HG02840 (cell line): ENCODE results near the gene DCAF6.

Experiments used
- ATAC-seq: cut with Tn5 transposase; IDR thresholded peaks from one replicate; pipeline ENCODE4 v1.9.1; 2021; ENCODE audit warnings: mild to moderate bottlenecking, moderate library complexity, moderate number of reproducible peaks; ENCODE audit not compliant: unreplicated experiment, low FRiP score

DCAF6 gene

GRCh38 chr1:167955915-167956314 lies 19.4 kb downstream of the DCAF6 start:
- no peak for ATAC-seq

DNA sequence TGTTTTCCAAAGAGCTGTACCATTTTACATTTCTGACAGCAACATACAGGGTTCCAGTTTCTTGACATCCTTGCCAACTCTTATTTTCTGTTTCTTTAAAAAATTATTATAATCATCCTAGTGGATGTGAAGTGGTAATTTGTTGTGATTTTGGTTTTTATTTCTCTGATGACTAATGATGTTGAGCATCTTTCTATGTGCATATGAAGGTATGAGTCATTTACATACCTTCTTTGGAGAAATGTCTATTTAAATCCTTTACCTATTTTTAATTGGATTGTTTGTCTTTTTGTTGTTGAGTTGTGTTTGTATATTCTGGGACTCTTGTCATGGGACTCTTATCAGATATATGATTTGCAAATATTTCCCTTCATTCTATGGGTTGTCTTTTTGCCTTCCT lies 21.2 kb downstream of the DCAF6 start:
- no peak for ATAC-seq

DNA sequence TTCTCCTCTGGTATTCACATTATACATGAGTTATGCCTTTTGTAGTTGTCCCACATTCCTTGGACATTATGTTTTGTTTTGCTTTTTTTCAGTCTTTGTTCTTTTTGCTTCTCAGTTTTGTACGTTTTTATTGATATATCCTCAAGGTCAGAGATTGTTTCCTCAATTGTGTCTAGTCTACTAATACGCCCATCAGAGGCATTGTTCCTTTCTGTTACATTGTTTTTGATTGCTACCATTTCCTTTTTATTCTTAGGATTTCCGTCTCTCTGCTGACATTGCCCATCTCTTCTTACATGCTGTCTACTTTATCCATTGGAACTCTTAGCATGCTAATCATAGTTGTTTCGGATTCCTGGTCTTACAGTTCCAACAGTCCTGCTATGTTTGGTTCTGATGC lies 28.2 kb downstream of the DCAF6 start:
- no peak for ATAC-seq

- no peak for ATAC-seq
These were observed 29.6 kb downstream of the DCAF6 start for GRCh38 chr1:167966050-167966449.

DNA sequence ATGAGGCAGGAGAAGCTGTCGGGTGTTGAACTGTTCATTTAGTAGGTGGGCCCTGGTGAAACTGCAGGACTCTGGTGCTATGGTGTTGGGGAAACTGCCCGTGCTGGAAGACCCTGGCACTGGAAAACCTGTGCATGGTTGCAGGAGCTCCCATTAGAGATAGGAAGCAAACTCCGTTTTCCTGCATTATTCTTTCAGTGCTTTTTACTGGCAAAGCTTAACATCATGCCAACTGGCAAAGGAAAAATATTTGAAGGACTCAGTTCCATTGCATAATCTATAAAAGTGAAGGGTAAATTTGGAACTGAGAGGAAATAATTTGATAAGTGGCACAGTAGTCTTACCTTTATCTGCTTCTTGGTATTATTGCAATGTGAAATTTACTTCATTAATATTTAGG lies 32.1 kb downstream of the DCAF6 start:
- no peak for ATAC-seq

GRCh38 chr1:167973832-167974231 lies 37.3 kb downstream of the DCAF6 start:
- ATAC-seq: no peak

- no peak for ATAC-seq
These were observed 38.2 kb downstream of the DCAF6 start for GRCh38 chr1:167974698-167975097.

DNA sequence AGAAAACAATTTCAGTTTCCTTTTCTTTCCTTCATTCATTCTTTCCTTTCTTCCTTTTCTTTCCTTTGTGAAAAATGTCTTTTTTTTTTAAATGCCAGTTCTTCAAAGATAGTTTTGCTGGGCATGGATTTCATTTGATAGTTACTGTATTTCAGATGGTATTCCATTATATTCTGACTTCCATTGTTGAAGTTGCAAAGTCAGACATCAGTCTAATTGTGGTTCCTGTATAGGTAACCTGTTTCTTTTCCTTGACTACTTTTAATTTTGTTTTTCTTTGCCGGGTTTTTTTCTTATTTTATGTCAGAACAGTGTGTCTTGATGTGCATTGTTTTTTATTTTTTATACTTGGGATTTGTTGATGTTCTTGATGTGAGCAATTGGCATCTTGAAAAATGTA lies 40.8 kb downstream of the DCAF6 start:
- ATAC-seq: no peak

GRCh38 chr1:167981933-167982332 lies 45.5 kb downstream of the DCAF6 start:
- ATAC-seq: no peak

GRCh38 chr1:167983797-167984420 lies 47.4 kb downstream of the DCAF6 start:
- no peak for ATAC-seq

GRCh38 chr1:167984886-167985489 lies 48.5 kb downstream of the DCAF6 start:
- ATAC-seq: no peak

DNA sequence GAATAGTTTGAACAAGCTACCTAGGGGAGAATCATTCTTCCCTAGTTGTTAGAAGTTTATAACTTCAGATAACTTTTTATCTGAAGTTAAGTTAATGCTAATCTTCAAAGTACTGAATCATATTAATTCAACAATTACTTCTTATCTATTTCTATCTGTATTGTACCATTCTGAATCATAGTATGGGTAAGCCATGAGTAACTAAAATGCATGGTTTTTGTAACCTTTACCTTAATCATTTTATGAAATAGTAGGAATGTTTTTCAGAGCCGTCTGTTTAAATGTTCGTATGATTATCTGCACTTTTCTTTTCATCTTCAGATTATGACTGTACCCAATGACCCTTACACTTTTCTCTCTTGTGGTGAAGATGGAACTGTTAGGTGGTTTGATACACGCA lies 50.7 kb downstream of the DCAF6 start:
- ATAC-seq: no peak

GRCh38 chr1:167991546-167991945 lies 55.1 kb downstream of the DCAF6 start:
- ATAC-seq: no peak

- no peak for ATAC-seq
These were observed 57.2 kb downstream of the DCAF6 start for GRCh38 chr1:167993720-167994119.

GRCh38 chr1:167994560-167994959 lies 58.1 kb downstream of the DCAF6 start:
- no peak for ATAC-seq

DNA sequence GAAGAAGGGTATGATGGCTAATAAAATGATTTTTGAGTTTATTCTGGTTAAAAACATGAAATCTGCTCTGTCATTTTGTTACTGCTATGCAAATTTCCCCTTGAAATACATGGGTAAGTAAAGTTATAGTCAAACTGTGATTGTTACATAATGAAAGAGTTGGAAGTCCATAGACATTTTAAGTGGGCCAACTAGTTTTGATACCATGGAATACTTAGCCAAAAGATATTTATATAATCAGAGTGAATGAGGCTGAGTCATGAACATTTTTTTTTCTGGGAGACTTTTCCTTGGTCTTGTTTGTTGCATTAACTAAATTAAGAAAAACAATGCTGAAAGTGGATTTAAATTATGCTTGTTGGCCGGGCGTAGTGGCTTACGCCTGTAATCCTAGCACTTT lies 58.6 kb downstream of the DCAF6 start:
- ATAC-seq: no peak

- no peak for ATAC-seq
These were observed 59.8 kb downstream of the DCAF6 start for GRCh38 chr1:167996266-167996665.

GRCh38 chr1:167997037-167997575 lies 60.6 kb downstream of the DCAF6 start:
- ATAC-seq: no peak

DNA sequence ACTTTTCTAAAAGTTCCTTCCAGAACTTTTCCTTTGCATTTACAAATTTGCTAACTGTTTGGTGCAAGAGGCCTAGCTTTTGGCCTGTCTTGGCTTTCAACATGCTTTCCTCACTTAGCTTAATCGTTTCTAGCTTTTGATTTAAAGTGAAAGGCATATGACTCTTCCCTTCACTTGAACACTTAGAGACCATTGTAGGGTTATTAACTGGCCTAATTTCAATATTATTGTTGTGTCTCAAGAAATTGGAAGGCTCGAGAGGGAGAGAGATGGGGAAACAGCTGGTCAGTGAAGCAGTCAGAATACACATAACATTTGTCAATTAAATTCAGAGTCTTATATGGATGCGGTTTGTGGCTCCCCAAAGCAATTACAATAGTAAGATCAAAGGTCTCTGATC lies 63.4 kb downstream of the DCAF6 start:
- no peak for ATAC-seq

DNA sequence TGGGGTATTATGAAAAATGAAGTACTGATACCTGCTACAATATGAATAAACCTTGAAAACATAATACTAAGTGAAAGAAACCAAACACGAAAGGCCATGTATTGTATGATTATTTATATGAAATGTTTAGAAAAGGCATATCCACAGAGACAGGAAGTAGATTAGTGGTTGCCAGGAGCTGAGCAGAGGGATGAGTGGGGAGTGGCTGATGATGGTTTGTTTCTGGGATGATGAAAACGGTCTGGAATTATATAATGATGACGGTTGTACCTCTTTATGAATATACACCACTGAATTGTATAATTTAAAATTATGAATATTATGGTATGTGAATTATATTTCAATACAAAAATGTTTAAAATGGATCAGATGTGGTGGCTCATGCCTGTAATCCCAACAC lies 64.2 kb downstream of the DCAF6 start:
- no peak for ATAC-seq

- ATAC-seq: no peak
These were observed 64.7 kb downstream of the DCAF6 start for GRCh38 chr1:168001213-168001612.

- no peak for ATAC-seq
These were observed 68.0 kb downstream of the DCAF6 start for GRCh38 chr1:168004531-168004930.
